Fibroblast of the aortic adventitia (primary cell): ENCODE measurements around the gene TMPRSS9. TPM values are rescaled to one million over a fixed set of nuclear protein-coding genes. Genes with fewer than 3 reads are reported as not detected.
A peak's percentile ranks its signal among the peaks of the same experiment; 100 is the strongest.
"Not testable (repeated sequence)": the region's sequence is repeated elsewhere in the genome, so short reads cannot be mapped to it uniquely, and the experiment has no call there.

Experiments
- DNase-seq: peaks from one replicate; pipeline ENCODE4 v3.0.0-alpha.2; 2010; ENCODE audit warnings: low read depth
- H3K4me3 ChIP-seq: 2 replicates; pipeline ENCODE4 v1.5.1; 2011; ENCODE audit warnings: low read depth, mild to moderate bottlenecking, control low read depth, low read length, moderate library complexity
- total RNA-seq: library from RNA; depleted of rRNA; stranded (reverse); fragments of >200 nt; gene quantifications from 2 replicates; pipeline ENCODE4 v1.2.3, GENCODE V29; 2012; ENCODE audit warnings: low replicate concordance
- TF ChIP-seq, protein P1 (sequence below): IDR thresholded peaks from 2 replicates; pipeline ENCODE4 v1.5.1; 2011; ENCODE audit warnings: mild to moderate bottlenecking, low read length, control low read depth, inconsistent platforms; ENCODE audit not compliant: insufficient read depth

TMPRSS9 gene
- total RNA-seq, 1 donor: not detected

DNA sequence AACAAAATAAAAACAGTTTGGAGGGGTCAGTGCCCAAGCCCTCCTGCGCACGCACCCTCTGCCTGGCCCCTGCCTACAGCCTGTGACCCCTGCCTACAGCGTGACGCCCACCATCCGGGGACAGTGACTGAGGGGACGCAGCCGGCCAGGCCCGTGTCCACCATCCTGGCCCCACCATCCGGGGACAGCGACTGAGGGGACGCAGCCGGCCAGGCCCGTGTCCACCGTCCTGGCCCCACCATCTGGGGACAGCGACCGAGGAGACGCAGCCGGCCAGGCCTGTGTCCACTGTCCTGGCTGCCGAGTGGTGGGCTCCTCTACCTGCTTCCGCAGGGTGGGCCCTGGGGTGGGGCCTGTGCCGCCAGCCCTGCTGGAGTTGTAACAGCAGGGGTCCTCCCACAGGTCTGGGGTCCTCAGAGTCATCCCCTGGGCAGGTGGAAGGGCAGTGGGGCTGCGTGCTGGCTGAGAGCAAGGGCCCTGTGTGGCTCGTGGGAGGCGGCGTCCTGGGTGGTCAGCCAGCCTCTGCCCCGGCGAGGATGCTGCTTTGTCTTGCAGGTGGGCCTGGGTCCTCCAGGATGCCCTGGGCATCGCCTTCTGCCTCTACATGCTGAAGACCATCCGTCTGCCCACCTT is 17.3 kb upstream of the TMPRSS9 start:
- TF ChIP-seq, protein P1, sequence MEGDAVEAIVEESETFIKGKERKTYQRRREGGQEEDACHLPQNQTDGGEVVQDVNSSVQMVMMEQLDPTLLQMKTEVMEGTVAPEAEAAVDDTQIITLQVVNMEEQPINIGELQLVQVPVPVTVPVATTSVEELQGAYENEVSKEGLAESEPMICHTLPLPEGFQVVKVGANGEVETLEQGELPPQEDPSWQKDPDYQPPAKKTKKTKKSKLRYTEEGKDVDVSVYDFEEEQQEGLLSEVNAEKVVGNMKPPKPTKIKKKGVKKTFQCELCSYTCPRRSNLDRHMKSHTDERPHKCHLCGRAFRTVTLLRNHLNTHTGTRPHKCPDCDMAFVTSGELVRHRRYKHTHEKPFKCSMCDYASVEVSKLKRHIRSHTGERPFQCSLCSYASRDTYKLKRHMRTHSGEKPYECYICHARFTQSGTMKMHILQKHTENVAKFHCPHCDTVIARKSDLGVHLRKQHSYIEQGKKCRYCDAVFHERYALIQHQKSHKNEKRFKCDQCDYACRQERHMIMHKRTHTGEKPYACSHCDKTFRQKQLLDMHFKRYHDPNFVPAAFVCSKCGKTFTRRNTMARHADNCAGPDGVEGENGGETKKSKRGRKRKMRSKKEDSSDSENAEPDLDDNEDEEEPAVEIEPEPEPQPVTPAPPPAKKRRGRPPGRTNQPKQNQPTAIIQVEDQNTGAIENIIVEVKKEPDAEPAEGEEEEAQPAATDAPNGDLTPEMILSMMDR: no peak
- no peak overlapping the region for H3K4me3 ChIP-seq
- DNase-seq: no peak

DNA sequence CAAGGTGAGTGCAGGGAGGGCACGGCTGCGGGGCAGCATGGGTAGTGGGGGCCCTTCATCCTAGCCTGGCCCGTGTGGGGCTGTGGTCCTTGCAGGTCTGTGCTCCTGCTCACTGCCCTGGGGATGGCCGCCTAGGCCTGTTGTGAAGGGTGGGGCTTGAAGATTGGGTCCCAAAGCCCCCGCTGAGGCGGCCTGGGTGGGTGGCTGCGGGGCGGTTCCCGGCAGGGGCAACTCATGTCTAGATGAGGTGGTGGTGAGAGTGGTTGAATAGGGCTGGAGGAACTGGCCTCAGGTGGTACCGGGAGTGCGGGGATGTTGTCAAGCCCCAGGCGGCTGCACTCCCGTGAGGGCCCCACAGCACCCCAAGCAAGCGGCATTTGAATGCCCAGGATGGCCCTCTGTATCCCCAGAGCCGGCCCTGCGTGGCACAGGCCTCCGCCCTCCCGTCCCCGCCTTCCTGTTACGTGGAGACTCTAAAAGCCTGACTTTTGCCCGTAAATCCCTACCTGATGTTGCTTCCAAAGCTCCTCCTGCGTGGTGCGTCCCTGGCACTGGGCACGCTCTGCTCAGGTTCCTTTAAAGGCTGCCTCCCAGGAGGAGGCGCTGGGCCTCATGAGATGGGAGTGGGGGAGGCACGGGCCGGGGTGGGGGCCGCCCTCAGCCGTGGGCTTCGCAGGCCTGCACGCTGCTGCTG is 16.6 kb upstream of the TMPRSS9 start:
- TF ChIP-seq, protein P1: no peak
- H3K4me3 ChIP-seq: no peak overlapping the region
- no peak for DNase-seq

DNA sequence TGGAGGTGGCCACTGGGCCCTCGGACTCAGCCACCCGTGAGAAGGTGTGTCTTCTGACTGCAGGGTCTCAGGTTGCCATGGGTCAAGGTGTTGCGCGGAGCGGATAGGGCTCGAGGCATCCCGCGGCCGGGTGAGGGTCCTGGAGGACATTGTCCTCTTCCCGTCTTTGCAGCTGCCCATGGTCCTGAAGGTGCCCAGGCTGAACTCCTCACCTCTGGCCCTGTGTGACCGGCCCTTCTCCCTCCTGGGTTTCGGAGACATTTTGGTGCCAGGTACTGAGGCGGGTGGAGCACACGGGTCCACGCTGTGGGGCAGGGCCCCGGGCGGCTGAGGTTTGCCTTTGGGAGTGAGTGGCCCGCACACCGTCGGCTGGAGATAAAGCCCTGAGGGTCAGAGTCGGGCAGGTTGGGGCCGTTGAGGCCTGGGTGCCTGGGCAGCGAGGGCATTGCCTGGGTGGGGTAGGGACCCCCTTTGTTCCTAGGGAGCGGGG is 15.6 kb upstream of the TMPRSS9 start:
- TF ChIP-seq, protein P1: no peak
- H3K4me3 ChIP-seq: no peak overlapping the region
- no peak for DNase-seq

DNA sequence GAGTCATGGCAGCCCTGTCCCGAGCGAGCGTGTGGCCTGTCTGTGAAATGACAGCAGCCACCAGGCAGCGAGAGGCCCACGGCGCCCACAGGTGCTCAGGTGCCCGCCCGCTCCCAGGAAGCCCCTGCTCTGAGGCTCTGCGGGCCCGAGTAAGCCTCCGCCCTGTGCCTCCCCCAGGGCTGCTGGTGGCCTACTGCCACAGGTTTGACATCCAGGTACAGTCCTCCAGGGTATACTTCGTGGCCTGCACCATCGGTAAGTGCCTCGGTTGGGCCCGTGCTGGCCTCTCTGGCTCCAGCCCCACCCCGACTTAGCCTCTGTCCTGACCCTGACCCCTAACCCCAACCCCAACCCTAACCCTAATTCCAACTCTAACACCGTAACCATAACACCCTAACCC is 15.0 kb upstream of the TMPRSS9 start:
- TF ChIP-seq, protein P1: no peak
- no peak for DNase-seq
- H3K4me3 ChIP-seq: no peak overlapping the region

GRCh38 chr19:2345794-2346663 is 14.0 kb upstream of the TMPRSS9 start:
- H3K4me3 ChIP-seq: no peak overlapping the region
- DNase-seq: peak; percentile 33
- TF ChIP-seq, protein P1: no peak

- not testable (repeated sequence) for H3K4me3 ChIP-seq, DNase-seq
Measured at GRCh38 chr19:2349818-2350217, 10.2 kb upstream of the TMPRSS9 start.

DNA sequence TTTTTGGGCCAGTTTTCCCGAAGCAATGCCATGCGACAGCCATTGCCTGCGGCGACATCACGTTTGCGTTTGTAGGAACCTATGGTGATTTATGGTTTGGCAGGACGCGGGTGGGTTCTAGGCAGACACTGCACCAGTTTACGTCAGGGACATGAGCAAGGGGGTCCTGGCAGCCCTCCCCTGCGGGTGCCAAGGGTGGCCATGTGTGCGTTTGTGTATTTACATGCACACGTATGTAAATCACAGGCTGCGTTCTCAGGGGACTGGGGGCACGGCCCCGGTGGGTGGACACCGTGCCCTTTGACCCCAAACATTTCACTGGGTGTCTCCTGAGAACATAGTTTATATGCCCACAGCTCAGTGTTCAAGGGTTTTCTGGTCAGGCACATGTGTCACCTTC is 9.4 kb upstream of the TMPRSS9 start:
- TF ChIP-seq, protein P1: no peak
- H3K4me3 ChIP-seq: no peak overlapping the region
- no peak for DNase-seq
